Measurements from ENCODE around the gene C6orf89.

Gene C6orf89

GRCh38 chr6:36885461-36886401 is at the start of gene C6orf89:
TSS of gene C6orf89 (plus strand) at chr6:36885952. CDS start at chr6:36899445, 13,493 bp downstream.
- peak; percentile 80 for TF ChIP-seq CTCF (IDR thresholded peaks at IDR 0.05; ENCODE audit: low read length)
- TF ChIP-seq EZH2 (IDR thresholded peaks at IDR 0.05; ENCODE audit: borderline replicate concordance, low read length): no peak
- Histone ChIP-seq H3K27ac (ENCODE audit: low read depth, low read length, poor library complexity, severe bottlenecking) (peak within 1 kb of the TSS; percentile 79), H3F3A (ENCODE audit: insufficient read depth, low read length) (no peaks in the 10 kb centered on the region), H3K36me3 (ENCODE audit: insufficient read depth, low read length) (peaks cover 8% of the 10 kb centered on the region), H3K79me2 (ENCODE audit: insufficient read depth, low read length) (peaks cover 34% of the 10 kb centered on the region), H3K27me3 (ENCODE audit: insufficient read depth, low read length) (no peaks in the 10 kb centered on the region), H3K9me2 (ENCODE audit: low read depth, low read length) (no peaks in the 10 kb centered on the region), H3K9me3 (ENCODE audit: low read length) (no peaks in the 10 kb centered on the region), H4K20me1 (ENCODE audit: insufficient read depth, low read length) (no peaks in the 10 kb centered on the region), H2AFZ (ENCODE audit: low read length) (peak within 1 kb of the TSS; percentile 97), H3K4me1 (ENCODE audit: insufficient read depth, low read length, severe bottlenecking) (peaks cover 23% of the 10 kb centered on the region), H3K9ac (ENCODE audit: low read length) (peak within 1 kb of the TSS; percentile 94), H3K4me3 (ENCODE audit: low read depth, low read length, poor library complexity, severe bottlenecking) (peak within 1 kb of the TSS; percentile 94), H3K4me2 (ENCODE audit: low read length) (peak within 1 kb of the TSS; percentile 91)

- peaks cover 9% of the 10 kb centered on the region; the same call in 1 of the 2 replicates for H3K27me3 ChIP-seq (ENCODE audit: insufficient read depth, low read length)
- peaks cover 7% of the 10 kb centered on the region for H3K9me3 ChIP-seq (ENCODE audit: low read length)
- no peak overlapping the region for H2AFZ ChIP-seq (ENCODE audit: low read length)
- H3K9me2 ChIP-seq (ENCODE audit: low read depth, low read length): no peaks in the 10 kb centered on the region
- H3K9ac ChIP-seq (ENCODE audit: low read length): no peak overlapping the region
- H4K20me1 ChIP-seq (ENCODE audit: insufficient read depth, low read length): no peaks in the 10 kb centered on the region
- no peaks in the 10 kb centered on the region for H3F3A ChIP-seq (ENCODE audit: insufficient read depth, low read length)
- H3K27ac ChIP-seq (ENCODE audit: low read depth, low read length, poor library complexity, severe bottlenecking): no peak overlapping the region
- no peaks in the 10 kb centered on the region for H3K79me2 ChIP-seq (ENCODE audit: insufficient read depth, low read length)
- no peaks in the 10 kb centered on the region; the same call in 1 of the 2 replicates for H3K36me3 ChIP-seq (ENCODE audit: insufficient read depth, low read length)
- peaks cover 11% of the 10 kb centered on the region for H3K4me1 ChIP-seq (ENCODE audit: insufficient read depth, low read length, severe bottlenecking)
- H3K4me3 ChIP-seq (ENCODE audit: low read depth, low read length, poor library complexity, severe bottlenecking): no peak overlapping the region
- no peak overlapping the region for H3K4me2 ChIP-seq (ENCODE audit: low read length)
- no peak for TF ChIP-seq EZH2 (IDR thresholded peaks at IDR 0.05; ENCODE audit: borderline replicate concordance, low read length)
- peak; percentile 41 for TF ChIP-seq CTCF (IDR thresholded peaks at IDR 0.05; ENCODE audit: low read length)
These were observed 49.4 kb upstream of the C6orf89 start for GRCh38 chr6:36836111-36837021.

GRCh38 chr6:36837022-36837339 is 48.8 kb upstream of the C6orf89 start:
- Histone ChIP-seq H3F3A (ENCODE audit: insufficient read depth, low read length) (no peaks in the 10 kb centered on the region), H3K4me1 (ENCODE audit: insufficient read depth, low read length, severe bottlenecking) (peaks cover 11% of the 10 kb centered on the region), H2AFZ (ENCODE audit: low read length) (no peak overlapping the region), H4K20me1 (ENCODE audit: insufficient read depth, low read length) (no peaks in the 10 kb centered on the region), H3K4me3 (ENCODE audit: low read depth, low read length, poor library complexity, severe bottlenecking) (no peak overlapping the region), H3K4me2 (ENCODE audit: low read length) (no peak overlapping the region), H3K9me3 (ENCODE audit: low read length) (peaks cover 7% of the 10 kb centered on the region), H3K36me3 (ENCODE audit: insufficient read depth, low read length) (no peaks in the 10 kb centered on the region; the same call in 1 of the 2 replicates), H3K9me2 (ENCODE audit: low read depth, low read length) (no peaks in the 10 kb centered on the region), H3K9ac (ENCODE audit: low read length) (no peak overlapping the region), H3K27ac (ENCODE audit: low read depth, low read length, poor library complexity, severe bottlenecking) (no peak overlapping the region), H3K79me2 (ENCODE audit: insufficient read depth, low read length) (no peaks in the 10 kb centered on the region), H3K27me3 (ENCODE audit: insufficient read depth, low read length) (peaks cover 9% of the 10 kb centered on the region; the same call in 1 of the 2 replicates)
- TF ChIP-seq EZH2 (IDR thresholded peaks at IDR 0.05; ENCODE audit: borderline replicate concordance, low read length) (no peak), CTCF (IDR thresholded peaks at IDR 0.05; ENCODE audit: low read length) (no peak)

Data from OCI-LY1 (cell line).